NCI-H2227 treated with DMSO at 0.1 percent for 48 hours (cell line): ENCODE measurements around the gene IRX2.

Experiments used
- DNase-seq: peaks from one replicate; lab custom pipeline; 2025; lab: John Stamatoyannopoulos, UW

The IRX2 gene

DNA sequence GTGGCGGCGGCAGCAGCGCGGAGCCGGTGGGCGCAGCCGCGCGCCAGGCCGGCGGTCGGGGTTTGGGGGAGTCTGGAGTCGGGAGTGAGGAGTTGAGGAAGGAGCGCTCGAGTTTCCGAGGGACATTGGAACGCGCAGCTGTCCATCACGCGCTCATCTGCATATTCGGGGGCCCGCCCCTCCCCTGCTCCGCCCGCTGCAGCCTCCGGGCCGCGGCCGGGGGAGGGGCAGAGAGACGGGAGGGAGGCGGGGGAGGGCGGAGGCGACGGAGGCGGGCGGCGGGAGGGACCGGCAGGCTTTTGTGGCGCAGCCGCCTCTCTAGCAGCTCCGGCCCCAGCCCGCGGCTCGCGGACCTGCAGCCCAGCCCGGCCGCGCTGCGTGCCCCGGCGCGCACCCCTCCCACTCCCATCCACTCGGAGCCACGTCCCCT, at the start of gene IRX2:
Gene IRX2, minus strand, starts transcription at position 86 of the 430 bp plus-strand sequence. CDS start 264 bp downstream, outside the sequence.
- DNase-seq: peak; percentile 22

DNA sequence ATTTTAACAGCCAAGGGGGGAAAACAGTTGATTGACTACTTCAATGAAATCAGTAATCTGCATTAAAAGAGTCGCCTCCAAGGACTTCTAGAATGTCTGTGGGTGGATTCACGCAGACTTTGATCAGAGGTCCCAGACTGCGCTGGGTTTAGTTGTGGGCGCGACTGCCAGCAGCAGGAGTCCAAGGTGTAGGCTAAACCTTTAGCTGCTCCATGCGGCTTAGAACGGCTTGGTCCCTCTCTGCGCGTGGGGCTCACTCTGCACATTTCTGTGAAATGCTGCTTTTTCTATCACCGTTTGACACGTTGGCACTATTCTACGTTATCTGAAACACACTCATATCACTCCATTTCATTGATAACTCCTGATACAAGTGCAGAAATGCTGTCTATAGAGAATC, 48.6 kb upstream of the IRX2 start:
- DNase-seq: no peak

DNA sequence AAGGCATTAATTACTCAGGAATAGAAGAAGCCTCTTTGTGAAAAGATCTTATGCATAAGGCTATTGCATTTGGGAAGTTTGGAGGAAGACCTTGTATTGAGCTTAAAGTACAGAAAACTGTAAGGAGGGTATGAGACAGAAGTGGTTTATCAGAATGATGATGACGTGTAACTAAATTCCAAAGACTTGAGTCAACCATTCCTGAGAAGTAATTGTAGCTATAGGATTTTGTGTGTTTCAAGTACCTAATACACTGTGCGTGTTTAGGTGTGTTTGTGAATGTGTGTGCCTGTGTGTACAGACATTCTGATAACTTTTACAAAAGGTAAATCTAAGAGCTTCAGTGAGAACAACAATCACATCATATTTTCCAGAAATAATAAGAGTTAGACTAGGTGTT, 46.5 kb upstream of the IRX2 start:
- no peak for DNase-seq

DNA sequence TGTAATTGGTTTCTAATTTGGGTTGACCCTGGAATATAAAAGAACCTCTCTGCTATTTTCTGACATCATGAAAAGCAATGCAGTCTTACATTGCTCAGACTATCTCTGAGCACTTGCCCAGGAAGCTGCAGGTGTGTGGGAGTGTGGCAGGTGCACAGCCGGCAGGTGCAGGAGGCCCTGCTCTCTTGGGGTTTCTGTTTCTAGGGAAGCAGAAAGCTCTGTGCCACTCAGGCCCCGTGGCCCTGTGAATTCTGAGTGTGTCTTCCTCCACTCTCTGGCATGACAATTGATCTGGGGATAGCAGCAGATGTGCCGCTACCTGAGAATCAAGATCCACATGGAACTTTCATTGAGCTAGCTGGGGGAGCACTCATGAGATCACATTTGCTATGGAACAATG, 45.7 kb upstream of the IRX2 start:
- no peak for DNase-seq

DNA sequence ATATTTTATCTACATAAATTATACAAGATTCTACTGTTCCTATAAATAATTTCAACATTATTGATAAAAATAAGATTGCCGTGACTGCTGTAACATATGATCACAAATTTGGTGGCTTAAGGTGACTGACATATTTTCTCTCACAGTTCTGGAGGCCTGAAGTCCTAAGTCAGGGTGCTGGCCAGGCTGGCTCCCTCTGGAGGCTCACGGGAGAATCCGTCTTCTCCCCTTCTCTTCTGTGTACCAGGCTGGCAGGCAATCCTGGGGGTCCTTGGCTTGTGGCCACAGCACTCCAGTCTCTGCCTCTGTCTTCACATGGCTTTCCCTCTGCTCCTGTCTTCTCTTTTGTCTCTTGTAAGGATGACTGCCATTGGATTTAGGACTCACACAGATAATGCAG, 31.7 kb upstream of the IRX2 start:
- no peak for DNase-seq

DNA sequence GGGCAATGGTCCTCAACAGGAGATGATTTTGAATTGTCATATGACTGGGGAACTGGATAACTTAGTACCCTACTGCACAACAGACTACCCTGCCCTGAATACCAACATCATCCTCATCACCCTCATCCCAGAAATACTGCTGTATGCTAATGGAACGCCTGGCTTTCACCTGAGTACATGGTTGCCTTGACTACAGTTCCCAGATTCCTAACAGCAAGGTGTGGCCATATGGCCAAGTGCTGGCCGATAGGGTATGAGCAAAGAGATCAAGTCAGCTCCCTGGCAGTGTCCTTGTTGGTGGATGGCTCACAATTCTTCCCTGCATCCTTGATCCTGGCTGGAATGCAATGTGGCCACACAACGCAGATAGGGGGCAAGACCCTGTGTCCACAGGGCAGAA, 31.2 kb upstream of the IRX2 start:
- DNase-seq: no peak

DNA sequence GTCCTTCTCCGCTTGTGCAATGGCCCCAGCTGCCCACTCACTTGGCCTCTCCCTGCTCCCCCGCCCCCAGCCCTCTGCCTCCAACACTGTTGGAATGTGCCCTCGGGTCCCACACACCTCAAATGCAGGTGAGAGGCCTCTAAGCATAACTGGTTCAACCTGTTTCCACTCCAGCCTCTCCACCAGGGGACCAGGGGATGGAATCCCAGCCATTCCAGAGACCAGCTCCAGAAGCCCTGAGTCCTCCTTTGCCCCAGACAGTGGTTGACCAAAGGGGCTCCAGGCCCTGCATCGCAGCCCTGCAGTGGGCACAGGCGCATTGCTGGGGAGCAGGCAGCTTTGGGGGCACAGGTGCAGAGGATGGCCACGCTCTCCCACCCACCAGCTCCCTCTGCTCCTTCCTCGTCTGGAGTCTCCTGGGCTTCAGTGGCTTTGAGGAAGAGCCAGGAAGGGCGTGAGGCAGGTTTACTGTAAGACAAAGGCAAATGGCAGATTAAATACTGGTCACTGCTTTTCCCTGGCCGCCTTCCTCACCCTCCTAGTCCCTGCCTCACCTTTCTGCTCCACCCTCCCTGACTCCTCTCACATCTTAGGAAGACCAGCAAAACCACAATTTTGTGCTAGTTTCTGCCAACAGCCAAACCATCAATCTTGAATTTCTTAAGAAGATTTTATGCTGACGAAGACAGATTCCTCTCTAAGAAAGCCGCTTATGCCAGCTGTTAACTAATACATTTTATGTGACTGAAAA, 29.1 kb upstream of the IRX2 start:
- no peak for DNase-seq

DNA sequence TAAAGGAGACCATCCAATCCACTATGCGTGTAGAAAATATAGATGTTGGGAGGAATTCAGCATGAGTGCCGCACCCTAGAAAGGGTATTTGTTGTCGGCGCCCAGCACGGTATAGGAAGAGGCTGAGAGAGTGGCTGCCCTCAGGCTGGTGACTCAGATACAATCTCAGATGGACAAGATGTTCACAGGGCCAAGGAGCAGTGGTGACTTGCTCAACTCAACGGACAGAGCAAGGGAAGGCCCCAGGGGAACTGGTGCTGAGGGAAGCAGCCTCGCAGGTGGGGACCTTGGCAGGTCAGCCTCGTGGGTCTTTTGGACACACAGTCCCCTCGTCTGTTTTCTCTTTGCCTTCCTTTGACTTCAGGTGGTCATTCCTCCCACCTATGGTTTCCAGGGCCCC, 28.0 kb upstream of the IRX2 start:
- no peak for DNase-seq

DNA sequence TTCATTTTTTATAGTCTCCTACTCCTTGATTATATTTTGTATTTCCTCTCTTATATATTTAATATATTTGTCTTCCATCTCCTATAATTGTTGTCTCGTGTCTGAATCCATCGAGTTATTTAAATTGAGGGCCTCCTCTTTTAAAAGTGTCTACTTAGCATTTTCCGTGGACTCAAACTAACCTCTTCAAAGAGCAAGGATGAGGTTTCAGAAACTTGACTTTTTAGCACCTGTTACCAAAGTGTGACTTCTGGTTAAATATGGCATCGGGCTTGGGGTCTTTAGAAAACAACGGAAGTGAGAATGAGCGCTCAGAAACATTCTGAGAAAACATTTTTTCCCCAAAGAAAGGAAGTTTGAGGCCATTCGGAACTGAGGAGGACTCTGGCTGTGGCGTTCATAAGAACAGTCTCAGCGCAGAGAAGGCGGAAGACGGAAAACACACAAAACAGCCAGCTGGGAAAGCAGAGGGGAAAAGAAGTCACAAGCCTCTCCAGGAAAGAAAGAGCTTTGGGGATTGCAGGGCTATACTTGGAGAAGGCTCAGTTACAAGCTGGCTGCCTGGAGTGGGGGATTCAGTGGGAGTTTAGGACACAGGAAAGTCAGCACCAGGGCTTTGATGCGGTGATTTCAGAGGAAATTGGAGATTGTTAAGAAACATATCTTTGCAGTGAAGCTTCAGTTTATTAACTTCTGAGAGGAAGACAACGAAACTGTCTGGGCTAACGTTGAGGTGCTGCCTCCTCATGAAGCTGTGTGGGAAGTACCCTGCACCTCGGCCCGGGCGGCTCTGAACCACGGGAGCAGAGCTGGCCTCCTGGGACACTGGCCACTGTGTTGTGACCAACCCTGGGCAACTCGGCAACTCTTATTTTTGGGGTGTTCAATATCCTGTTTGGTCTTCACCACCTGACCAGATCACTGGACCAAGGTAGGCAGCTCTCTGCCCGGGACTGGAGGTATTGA, 25.1 kb upstream of the IRX2 start:
- no peak for DNase-seq

DNA sequence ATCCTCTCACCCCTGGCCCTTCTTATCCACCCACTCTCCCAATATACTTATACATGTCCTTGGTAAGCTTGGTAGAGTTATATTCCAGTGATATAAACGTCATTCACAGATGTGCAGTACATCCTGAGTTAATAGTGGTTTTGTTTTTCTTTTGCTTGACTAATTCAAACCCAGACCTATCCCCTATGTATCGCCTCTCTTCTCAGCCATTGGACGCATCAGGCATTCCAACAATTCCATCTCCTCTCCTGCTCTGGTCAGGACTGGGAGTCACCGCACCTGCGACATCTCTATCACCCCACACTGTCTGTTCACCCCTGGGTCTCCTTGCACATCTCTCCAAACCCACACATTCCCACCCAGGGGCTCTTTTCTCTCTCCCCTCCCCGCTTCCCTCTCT, 21.9 kb upstream of the IRX2 start:
- DNase-seq: no peak

DNA sequence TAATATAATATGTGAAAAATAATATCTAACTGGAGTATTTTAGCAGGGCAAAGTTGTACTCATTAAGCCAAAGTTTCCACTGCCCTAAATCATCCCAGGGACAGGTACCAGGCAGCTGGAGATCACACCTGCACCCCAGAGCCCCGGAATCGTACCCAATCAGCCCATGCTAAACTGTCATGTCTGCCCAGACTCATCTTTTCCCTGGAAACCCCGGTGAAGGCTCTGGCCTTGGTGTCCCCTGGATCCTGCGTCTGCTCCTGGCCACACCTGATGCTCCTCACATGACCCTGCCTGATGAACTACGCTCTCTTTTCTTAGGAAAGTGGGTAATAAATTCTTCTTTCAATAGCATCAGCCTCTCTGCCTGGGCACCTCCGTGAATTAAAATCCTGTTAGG, 15.6 kb upstream of the IRX2 start:
- DNase-seq: no peak

DNA sequence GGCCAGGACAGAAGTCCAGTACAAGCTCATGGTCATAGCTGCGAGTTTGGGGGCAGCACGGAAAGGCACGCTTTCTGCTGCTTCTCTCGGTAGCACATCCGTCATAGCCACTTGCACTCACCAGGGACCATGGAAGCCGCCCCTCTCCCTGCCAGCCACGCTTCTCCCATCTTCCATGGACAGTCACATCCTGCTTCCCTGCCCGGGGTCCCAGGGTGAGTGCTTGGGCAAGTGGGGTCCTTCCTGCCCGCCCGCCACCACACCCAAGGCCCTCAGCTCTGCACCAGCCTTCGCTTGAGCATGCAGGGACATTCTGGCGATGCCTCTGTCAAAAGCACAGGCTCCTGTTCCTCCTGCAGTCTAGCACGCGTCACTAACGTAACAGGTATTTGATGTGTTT, 13.1 kb upstream of the IRX2 start:
- DNase-seq: no peak

DNA sequence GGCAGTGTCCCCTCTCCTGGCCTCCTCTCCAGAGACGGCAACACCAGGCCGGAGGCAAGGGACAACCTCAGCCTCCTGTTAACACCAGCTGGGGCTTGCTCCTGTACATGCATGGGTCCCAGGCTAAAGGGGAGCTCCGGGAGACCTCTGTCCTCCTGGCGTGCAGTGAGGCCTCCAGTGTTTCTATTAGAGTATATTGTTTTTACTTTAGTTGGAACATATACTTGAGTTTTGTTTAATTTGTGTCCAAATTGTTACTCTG, 12.0 kb upstream of the IRX2 start:
- no peak for DNase-seq

DNA sequence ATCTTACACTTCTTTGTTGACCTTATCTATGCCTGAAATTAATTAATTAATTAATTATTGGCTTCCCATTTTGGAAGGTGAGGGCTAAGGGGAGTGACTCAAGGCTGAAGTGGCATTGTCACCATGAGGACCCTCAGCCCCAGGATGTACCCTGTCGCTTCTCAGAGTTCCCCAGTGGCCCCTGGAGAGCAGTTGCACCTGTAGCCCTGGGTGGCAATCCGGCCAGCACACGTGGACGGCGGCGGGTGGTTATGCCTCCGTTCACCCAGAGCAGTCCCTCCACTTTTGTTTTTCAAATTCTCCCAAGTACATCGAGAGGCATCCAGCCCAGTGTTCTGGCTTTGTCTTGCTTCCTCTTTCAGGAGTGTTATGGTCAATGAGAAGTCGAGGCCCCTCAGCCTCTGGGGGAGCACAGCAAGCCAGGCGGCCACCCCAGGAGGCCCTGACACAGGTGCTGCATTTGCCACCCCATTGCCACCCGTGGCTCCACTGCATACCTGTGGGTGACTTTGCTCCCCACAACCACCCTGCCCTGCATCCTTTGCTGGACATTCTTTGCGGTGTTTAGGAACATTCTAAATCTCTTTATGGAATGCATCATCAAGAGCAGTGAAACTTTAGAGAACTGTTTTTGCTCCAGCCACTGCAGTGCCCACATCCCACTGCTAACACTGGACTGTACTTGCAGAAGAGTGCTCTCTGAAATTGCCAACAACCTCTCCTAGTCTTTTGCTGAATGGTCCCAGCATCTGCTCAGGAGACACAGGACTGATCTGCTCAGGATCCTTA, 11.5 kb upstream of the IRX2 start:
- DNase-seq: no peak

DNA sequence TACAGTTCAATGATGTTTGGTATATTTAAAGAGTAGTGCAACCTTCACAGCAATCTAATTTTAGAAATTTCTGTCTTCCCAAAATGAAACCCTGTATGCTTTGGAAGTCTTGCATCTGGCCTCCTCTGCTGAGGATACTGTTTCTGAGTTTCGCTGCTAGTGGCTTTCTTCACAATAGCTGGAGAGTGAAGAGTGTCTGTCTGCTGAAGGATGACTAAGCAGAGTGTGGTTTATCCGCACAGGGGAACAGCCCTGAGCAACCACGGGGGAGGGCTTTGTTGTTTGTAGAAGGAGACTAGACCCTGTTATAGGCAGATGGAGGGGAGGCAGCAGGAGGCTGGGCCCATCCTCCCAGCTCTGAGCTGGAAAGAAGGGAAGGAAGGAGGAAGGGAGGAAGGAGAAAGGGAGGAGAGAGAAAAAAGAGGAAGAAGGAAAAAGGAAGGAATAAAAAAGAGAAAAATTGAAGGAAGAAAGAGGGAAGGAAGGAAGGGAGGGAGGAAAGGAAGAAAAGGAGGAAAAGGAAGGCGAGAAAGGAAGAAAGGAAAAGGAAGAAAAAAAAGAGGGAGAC, 10.5 kb upstream of the IRX2 start:
- no peak for DNase-seq

DNA sequence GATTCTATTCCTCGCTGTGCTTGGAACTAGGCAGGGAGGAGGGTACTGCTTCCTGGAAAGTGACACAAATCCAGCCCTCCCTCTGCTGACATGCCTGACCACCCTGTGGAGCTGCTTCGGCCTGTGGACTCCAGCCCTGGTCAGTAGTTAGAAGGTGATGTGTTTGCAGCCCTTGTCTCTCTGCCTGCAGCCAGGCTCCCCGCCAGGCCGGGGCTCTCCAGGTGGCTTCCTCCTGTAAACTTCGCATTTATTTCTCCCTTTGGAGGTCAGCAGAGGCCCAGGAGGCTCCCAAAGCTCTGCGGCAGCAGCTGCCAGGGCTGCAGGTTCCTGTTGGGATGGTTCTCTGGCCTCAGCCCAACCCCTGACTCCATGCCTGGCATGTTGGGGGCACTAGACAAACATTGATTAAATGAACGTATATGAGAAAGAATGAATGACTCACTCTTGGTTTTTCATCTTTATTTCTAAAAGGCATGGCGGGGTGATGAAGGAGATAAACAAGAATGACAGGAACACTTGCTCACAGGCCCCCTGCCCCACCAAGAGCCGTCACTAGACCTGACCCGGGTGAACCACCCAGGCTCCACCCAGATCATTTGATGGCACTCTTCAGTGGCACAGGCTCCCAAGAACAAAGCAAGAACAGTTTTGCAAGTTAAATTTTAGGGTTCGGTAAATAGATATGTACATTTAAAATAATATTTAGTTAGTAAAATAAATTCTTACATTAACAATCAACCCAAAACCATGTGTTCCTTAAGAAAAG, 8.4 kb upstream of the IRX2 start:
- DNase-seq: no peak

DNA sequence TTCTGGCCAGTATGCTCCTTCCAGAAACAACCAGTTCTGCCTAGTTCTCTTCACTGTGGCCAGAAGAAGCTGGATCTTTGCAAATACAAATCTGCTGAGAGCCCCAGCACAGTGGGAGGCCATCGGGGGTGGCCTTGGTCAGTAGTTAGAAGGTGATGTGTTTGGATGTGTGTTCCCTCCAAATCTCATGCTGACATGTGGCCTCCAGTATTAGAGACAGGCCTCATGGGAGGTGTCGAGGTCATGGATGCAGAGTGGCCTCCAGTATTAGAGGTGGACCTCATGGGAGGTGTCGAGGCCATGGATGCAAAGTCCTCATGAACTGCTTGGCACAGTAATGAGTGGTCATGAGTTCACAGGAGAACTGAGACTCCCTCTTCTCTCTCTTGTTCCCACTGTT, 7.6 kb upstream of the IRX2 start:
- DNase-seq: no peak

DNA sequence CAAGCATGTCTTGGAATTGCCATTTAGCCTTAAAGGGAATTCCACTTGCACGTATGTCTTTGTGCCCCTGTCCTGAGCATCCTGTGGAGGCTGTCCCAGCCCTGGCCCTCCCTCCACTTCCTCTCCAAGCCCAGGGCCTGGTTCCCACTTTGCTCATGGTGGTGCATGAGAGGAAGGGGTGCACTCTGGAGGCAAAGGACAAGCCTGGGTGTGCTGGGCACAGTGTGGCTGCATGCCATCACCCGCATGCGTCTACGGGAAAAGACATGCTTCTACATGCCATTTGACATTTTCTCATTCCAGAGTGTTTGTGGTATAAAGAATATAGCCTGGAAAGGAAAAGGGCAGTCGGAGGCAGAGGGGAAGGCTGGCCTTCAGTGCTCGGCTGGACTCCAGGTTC, 7.2 kb upstream of the IRX2 start:
- DNase-seq: no peak

DNA sequence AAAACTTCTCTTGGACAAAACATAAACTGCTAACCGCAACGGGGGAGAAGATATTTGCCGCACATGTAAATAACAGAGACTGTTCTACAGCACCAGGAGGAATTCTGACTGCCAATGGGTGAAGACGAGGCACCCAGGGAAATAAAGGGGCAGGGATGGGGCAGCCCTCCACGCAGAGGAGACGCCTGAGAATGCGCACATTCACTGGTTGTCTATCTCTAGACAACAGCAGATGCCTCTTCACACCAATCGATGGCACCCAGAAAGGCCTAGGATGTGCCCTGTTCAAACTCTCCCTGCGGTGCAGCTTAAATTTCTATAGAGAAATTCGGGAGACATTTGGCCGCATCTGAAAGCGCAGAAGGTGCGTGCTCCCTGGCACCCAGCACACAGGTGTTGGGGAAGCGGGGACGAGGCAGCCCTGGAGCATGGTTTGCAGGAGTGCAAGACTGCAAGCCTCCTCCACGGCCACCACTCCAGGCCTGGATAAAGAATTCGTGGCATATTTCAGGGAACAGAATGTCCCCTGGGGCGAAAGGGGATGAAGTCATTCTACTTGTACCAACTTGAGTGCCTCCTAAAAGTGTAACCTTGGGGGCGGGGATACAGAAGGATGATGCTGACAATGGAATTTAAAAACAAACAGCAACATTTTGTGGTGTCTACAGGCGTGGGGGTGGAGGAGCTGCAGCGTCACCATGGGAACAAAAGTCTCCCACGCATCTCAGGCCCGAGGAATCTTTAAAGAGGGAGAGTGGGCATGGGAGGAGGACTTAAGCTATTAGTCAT, 6.3 kb upstream of the IRX2 start:
- DNase-seq: no peak

DNA sequence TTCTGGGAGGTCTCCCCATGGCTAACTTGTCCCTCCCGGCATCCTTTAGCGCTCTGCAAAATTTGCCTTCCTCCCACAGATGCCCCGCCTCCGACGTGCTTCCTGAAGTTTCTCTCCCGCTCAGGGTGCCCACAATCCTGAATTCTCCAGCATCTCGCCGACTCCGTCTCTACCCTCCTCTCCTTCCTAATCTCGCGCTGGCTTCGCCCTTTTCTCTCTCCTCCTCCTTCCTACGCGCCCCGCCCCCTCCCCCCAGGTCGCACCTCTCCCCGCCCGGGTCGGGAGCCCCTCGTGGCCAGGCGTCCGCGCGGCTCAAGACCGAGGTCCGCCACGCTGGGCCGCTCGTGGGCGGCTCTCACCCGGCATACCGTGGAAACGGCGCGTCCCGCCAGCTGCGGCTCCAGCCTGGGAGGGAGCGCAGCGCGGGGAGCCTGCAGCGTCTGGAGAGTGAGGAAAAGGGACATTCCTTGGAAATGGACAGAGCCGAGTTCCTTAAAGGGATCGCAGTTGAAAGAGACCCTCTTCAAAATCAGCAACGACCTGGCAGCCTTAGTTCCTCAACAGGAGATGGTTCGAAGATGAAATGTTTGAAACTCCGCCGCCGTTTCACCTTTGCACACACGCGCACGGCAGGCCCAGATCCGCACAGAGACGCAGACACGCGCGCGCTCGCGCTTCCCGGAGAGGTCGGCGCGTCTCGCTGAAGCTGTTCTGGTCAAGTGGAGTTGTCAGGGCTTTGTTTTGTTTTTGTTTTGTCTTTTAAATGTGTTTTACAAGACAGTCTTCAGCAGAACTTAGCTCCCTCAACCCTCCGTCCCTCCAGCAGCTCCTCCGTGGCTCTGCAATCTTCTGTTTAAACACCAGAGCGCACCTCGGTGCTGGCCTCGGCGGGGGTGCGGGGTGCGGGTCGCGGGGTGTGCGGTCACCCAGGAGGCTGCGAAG, 5.0 kb upstream of the IRX2 start:
- no peak for DNase-seq
